ENCODE measurements around the gene NT5M.

Gene NT5M

DNA sequence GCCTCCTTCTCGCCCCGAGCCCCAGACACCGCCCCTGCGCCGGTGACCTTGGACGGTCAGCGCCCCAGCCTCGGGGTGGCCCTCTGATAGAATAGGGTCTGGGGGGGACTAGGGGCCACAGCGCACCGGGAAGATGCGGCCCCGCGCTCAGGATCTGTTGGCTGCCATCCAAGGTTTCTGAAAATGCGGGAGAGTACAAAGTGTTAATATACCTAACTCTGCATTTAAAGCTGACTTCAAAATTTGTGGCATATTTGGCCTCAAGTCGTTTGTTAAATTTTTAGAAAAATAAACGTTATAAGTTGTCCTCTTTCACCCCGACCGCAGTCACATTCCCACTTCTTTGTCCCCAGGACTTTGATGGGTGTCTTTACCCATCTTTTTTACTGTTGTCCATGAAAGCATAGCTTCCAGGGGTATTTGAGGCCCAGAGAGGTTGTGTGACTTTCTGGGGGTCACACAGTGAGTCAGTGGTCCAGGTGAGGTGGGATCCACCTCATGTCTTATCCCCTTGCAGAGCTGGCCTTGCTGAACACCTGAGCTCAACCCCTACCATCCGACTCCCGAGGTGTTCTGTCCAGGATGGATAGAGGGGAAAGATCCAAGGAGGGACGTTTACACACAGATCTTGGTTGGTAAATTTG lies 796 bp downstream of the NT5M start:
- no peak for DNase-seq

DNA sequence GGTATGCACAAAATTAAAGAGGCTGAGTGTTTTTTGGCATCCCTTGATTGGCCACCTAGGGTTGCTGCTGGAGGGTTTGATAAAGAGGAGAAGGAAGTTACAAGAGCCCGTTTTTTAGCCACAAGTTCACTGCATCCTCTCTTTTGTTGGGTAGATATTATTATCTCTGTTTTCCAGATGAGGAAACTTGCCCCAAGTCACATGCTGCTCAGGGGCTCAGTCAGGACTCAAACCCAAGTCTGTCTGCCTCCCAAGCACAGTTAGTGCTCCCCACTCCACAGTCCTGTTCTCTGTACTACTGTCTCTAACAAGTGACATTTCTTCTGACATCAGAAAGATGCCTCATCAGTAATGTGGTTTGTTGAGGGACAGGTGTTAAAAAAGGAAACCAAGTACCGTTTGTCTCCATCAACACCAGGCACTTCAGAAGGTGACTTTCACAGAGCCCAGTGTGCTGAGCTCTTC lies 1.4 kb downstream of the NT5M start:
- peak in 1 of 2 donors; percentile 26 for DNase-seq

GRCh38 chr17:17305281-17305801 lies 2.2 kb downstream of the NT5M start:
- peak; percentile 41 to 55 for DNase-seq

GRCh38 chr17:17309356-17309755 lies 6.2 kb downstream of the NT5M start:
- no peak for DNase-seq

DNA sequence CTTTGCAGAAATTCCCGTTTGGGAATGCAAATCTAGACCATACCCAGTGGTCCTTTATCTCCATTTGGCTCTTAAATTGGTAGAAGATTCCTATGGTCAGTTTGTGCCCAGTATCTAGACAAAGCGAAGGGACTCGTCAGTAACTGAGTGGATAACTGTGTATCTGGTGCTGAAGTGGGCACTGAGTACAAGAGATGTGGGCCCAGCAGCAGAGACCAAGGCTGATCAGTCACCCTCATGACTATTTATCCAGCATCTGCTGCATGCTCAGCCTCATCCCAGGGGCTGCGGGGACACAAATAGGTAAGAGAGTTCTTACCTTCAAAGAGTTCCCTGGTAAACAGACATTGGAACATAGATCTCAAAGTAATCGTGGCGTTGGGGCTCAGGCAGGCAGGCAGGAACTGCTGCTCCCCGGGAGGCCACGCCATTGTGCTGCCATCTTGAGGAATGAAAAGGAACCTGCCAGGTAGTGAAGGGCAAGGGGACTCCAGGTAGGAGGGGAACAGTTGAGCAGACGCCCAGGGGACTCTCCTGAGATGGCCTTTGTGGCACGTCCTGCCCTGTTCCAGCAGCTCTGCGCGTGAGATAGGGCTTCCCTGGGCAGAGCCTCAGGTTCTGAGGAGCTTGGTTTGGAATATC lies 10.3 kb downstream of the NT5M start:
- DNase-seq, result peak; percentile 71 to 75

- DNase-seq, result no peak
Observed at GRCh38 chr17:17314501-17315071, 11.4 kb downstream of the NT5M start.

DNA sequence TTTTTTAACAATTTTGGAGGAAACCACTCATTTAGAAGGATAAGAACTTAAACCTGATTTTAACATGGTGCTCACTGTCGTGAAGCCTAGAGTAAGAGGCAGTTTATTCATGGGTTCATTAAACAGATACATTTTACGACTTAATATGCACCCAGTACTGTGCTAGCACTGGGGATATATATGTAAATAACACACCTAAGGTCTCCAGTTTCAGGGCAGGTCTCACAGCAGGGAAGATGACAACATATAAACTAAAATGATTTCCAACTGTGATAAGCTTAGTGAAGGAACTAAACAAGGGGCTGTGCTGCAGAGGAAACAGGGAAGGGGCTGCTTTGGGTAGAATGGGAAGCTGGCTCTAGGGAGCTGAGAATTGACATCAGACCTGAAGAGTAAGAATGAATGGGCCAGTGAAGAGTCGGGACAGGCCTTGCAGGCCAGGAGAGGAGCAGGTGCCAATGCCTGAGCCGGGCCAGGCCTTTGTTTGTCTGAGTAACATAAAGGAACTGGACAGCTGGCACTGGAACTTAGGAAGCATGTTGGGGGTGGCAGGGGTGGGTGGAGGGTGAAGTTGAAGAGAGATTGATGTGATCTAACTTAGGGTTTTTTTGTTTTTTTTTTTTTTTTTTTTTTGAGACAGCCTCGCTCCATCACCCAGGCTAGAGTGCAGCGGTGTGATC lies 12.1 kb downstream of the NT5M start:
- DNase-seq, result no peak

GRCh38 chr17:17320188-17320910 lies 17.2 kb downstream of the NT5M start:
- no peak for DNase-seq

DNA sequence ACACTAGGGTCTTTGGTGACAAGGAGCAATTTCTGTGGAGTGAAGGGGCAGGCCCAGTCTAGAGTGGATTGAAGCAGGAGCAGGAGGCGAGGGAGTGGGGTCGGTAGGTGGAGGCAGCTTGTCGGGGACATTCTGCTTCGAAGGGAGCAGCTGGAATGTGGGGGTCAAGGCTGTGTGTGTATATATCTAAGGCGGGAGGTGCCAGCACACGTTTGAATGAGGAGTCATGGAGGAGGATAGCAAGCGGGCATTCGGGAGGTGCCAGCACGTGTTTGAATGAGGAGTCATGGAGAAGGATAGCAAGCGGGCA lies 17.7 kb downstream of the NT5M start:
- DNase-seq, result no peak

DNA sequence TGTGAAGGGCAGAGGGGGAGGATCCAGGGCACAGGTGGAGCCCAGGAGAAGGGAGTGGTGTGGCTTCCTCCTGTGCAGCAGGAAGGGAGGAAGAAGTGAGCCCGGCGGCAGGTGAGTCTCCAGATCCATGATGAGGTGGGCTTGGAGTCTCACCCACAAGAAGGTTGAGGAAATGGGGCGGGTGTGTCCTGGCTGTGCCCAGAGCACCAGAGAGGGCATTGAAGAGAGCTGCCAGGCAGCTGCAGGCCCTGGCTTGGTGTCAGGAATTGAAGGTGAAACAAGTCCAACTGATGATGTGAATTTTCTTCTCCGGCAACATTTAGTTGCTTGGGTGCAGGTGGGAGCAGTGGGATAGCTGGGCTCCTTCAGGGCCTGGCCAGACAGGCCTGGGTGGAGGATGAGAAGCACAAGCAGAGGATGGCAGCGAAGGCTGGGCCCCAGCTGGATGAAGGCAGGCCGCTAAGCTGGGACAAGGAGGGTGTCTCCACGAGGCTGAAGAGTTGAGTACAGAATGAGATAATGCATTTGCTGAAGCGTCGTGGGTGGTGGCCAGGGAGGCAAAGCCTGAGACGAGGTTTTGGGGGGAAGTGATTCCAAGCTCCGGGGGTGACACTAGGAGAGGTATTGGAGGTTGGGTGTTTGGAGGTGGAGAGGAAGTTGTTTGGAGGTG lies 18.3 kb downstream of the NT5M start:
- DNase-seq, result no peak

DNA sequence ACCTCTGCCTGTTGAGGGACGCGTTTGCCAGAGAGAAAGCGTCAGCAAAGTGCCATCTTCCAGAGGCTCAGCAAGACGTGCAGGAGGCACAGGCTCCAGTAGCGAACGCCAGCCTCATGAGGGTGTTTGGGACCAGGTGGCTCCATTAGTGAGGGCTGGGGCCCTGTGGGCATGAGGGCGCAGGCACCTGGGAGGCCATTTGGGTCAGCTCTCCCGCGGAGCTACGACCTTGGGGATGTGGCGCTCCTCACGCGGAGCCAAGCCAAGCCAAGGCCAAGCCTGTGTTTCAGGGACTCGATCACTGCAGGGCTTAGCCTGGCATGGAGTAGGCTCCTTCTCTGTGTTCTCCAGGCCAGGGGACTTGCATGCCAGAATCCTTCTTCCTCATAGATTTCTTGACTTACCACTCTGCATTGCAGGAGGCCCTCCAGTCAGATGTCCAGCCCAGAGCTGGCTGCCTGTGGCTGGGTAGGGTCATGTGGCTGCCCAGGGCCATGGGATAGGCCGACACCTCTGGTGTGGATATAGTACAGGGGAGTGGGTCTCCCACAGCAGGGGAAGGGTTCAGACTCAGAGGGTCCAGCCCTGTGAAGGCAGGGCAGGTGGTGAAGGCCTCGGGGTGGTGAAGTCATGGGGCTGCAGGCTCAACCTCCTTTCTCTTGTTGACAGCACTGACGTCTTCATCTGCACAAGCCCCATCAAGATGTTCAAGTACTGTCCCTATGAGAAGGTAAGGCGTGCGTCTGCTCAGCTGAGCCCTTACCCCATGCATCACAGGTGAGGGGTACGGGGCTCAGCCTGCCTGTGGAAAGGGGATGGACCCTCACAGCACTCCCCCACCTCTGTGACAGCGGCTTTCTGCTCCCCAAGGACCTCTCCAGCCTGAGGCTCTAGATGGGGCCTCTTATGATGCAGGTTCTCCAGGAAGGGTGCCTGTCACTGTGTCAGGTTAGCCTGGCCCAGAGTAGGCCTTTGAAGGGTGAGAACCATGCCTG lies 19.6 kb downstream of the NT5M start:
- DNase-seq, result no peak

DNA sequence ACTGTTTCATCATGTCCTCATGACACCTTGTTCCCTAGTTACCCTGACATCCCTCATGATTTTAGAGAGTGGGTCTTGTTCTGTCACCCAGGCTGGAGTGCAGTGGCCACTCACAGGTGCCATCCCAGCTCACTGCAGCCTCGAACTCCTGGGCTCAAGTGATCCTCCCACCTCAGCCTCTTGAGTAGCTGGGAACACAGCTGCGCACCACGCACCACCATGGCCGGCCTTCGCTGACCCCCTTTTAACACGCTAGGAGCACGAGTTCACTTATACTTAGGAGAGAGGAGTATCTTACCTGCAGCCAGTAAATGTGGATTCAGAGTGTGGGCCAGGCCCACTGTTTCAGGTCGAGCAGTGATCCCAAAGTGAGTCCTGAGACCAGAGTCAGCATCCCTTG lies 21.4 kb downstream of the NT5M start:
- DNase-seq, result no peak

DNA sequence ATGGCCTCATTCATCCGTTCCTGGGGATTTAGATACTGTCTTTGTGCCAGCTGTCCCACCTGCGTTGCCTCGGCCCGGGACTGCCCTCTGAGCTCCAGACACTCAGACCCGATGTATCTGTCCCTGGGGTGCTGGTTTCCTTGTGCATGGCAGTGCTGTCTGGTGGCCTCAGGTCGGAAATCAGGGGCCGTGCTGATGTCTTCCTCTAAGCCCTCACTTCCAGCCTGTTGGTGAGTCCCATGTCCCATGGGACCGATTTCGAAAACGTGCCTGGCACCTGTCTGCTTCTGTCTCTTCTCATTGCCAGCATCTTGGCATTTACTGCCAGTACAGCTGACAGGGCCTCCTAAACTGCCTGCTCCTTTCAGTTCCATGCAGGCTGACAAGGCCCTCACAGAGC lies 22.1 kb downstream of the NT5M start:
- no peak for DNase-seq

DNA sequence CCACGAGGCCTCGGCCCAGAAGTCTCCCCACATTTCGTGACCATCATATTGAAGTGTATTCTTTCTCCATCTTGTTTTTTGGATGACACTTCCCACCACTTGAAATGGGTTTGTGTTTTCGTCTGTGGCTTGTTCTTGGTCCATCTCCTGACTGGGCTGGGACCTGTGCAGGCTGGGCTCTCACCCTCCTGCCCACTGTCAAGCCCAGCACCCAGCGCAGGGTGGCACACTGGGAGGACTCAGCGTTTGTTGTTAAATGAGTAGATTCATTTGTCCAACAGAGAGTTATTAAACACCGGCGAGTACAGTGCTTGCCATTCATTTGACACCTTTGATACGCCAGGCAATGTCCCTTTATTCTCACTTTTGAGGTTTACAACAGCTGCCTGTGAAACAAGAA lies 22.6 kb downstream of the NT5M start:
- DNase-seq, result no peak

DNA sequence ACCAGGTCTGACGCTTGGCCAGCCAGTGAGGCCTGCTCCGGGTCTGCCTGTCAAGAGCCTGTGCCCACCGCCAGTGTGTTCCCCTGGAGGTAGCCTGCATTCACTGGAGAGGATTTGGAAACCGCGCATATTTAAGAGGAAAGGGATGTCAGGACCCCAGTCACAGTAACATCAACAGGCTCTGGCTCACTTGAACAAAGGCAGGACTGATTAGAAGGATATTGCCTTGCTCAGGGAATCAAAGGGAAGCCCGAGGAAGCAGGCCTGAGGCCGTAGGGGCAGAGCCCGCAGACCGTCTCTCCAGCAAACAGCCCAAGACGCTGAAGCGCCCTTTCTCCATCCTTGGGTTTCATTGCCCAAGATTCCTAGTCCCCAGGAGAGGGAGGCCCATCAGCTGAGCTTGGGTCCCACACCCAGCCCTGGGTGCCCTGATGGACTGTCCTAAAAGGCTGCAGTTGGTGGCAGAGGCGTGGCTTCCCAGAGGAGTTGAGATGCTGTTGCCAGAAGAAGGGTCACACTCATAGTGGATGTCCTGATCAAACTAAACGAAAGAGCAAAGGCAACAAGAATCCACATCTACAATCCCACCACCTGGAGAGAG lies 23.2 kb downstream of the NT5M start:
- no peak for DNase-seq

DNA sequence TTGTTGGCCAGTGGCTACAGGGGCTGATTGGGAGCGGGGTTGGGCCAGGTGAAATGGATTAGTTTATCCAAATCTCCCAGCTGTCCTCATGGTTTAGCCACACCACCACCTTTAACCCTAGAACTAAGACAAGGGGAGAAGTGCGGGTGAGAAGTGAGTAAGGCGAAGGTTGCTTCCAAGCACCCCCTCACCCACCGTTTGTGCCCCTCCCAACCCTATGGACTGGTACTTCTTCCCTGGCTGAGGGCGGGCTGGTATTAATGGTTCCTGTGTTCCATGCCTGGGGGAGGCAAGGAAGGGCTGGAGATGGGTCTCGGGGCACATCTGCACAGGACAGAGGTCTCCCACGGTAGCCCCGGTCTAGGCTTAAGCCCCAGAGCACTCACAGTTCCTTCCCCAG lies 25.1 kb downstream of the NT5M start:
- no peak for DNase-seq

DNA sequence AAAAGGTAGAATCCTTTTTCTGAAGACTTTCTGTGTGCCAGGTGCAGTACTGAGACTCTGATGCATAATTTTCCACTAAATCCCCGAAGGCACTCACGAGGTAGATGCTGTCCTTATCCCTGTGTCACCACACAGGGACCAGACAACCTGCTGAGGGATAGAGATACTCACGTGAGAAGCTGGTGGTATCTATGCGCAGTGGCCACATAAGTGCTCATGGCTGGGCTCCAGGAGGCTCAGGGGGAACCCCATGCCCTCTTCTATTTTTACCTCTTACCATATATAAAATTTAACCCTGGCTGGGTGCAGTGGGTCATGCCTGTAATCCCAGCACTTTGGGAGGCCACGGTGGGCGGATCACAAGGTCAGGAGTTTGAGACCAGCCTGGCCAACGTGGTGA lies 38.3 kb downstream of the NT5M start:
- DNase-seq, result no peak

DNA sequence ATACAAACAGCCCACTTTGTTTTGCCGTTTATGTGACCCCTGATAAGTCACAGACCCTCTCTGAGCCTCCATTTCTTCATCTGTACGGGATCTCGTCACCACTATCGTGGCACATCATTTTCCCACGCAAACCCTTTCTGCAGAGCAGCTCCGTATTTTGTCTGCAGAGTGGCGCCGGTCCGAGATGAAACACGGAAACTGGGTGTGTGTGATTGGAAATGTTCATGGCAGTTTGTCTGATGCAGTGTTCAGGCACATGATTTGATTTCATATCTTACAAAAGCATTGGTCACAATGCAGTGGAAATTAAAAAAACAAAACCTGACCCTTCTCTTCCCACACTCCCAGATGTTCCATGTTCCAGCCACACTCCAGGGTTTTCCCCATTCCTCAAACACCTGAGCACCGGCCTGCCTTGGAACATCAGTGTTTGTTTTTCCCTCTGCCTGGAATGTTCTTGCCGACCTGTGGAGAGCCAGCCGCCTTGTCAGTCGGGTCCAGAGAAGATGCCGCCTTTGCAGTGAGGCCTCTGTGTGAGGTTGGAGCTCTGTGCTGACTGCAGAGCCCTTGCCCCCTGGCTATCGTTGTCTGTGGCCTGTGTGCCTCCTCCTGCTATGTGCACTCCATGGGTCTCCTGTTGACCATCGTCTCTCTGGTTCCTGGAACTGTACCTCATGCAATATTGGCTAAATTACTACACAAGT lies 39.2 kb downstream of the NT5M start:
- no peak for DNase-seq

- DNase-seq, result no peak
Observed at GRCh38 chr17:17343160-17343735, 40.1 kb downstream of the NT5M start.

Data from stimulated activated CD4-positive, alpha-beta T cell treated with anti-CD3 and anti-CD28 coated beads, Interleukin-2, amount 100 ng/mL, for 24 hours (primary cell).